ENCODE data around the gene KLRC3.

DNA sequence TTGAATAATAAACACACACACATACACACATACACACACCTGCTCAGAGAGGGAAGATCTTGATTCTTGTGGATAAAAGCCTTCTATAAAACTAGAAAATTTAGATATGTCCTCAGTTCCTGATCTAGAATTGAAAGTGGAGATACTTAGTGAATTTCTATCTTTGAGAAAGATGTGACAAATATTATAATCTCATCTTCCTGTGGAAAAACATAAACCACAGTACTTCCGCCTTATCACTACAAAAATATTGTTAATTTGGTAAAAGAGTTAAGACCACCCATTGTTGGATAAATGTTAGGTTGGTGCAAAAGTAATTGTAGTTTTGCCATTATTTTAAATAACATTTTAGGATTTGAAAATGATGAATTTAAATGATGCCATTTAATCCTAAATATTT is 30.5 kb downstream of the KLRC3 start, which contains the start of gene KLRK1:
- TF ChIP-seq, protein P1, sequence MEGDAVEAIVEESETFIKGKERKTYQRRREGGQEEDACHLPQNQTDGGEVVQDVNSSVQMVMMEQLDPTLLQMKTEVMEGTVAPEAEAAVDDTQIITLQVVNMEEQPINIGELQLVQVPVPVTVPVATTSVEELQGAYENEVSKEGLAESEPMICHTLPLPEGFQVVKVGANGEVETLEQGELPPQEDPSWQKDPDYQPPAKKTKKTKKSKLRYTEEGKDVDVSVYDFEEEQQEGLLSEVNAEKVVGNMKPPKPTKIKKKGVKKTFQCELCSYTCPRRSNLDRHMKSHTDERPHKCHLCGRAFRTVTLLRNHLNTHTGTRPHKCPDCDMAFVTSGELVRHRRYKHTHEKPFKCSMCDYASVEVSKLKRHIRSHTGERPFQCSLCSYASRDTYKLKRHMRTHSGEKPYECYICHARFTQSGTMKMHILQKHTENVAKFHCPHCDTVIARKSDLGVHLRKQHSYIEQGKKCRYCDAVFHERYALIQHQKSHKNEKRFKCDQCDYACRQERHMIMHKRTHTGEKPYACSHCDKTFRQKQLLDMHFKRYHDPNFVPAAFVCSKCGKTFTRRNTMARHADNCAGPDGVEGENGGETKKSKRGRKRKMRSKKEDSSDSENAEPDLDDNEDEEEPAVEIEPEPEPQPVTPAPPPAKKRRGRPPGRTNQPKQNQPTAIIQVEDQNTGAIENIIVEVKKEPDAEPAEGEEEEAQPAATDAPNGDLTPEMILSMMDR (IDR thresholded peaks at IDR 0.05; ENCODE audit: low read depth, low read length, missing input control) = no peak
- no peak for TF ChIP-seq SP1 (IDR thresholded peaks at IDR 0.05)
- TF ChIP-seq FOXA1 (IDR thresholded peaks at IDR 0.05) = no peak
- TF ChIP-seq RAD21 (IDR thresholded peaks at IDR 0.05) = no peak
- TF ChIP-seq, protein P2, sequence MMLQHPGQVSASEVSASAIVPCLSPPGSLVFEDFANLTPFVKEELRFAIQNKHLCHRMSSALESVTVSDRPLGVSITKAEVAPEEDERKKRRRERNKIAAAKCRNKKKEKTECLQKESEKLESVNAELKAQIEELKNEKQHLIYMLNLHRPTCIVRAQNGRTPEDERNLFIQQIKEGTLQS (IDR thresholded peaks at IDR 0.05) = no peak
- TF ChIP-seq, protein P3, sequence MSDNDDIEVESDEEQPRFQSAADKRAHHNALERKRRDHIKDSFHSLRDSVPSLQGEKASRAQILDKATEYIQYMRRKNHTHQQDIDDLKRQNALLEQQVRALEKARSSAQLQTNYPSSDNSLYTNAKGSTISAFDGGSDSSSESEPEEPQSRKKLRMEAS (IDR thresholded peaks at IDR 0.05) = no peak
- no peak for TF ChIP-seq TAF1 (conservative IDR thresholded peaks at IDR 0.05)
- TF ChIP-seq, protein P4, sequence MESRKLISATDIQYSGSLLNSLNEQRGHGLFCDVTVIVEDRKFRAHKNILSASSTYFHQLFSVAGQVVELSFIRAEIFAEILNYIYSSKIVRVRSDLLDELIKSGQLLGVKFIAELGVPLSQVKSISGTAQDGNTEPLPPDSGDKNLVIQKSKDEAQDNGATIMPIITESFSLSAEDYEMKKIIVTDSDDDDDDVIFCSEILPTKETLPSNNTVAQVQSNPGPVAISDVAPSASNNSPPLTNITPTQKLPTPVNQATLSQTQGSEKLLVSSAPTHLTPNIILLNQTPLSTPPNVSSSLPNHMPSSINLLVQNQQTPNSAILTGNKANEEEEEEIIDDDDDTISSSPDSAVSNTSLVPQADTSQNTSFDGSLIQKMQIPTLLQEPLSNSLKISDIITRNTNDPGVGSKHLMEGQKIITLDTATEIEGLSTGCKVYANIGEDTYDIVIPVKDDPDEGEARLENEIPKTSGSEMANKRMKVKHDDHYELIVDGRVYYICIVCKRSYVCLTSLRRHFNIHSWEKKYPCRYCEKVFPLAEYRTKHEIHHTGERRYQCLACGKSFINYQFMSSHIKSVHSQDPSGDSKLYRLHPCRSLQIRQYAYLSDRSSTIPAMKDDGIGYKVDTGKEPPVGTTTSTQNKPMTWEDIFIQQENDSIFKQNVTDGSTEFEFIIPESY (IDR thresholded peaks at IDR 0.05) = no peak
- TF ChIP-seq, protein P5, sequence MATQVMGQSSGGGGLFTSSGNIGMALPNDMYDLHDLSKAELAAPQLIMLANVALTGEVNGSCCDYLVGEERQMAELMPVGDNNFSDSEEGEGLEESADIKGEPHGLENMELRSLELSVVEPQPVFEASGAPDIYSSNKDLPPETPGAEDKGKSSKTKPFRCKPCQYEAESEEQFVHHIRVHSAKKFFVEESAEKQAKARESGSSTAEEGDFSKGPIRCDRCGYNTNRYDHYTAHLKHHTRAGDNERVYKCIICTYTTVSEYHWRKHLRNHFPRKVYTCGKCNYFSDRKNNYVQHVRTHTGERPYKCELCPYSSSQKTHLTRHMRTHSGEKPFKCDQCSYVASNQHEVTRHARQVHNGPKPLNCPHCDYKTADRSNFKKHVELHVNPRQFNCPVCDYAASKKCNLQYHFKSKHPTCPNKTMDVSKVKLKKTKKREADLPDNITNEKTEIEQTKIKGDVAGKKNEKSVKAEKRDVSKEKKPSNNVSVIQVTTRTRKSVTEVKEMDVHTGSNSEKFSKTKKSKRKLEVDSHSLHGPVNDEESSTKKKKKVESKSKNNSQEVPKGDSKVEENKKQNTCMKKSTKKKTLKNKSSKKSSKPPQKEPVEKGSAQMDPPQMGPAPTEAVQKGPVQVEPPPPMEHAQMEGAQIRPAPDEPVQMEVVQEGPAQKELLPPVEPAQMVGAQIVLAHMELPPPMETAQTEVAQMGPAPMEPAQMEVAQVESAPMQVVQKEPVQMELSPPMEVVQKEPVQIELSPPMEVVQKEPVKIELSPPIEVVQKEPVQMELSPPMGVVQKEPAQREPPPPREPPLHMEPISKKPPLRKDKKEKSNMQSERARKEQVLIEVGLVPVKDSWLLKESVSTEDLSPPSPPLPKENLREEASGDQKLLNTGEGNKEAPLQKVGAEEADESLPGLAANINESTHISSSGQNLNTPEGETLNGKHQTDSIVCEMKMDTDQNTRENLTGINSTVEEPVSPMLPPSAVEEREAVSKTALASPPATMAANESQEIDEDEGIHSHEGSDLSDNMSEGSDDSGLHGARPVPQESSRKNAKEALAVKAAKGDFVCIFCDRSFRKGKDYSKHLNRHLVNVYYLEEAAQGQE (IDR thresholded peaks at IDR 0.05) = no peak
- no peak for TF ChIP-seq GABPA (IDR thresholded peaks at IDR 0.05 in 1 of 2, conservative IDR thresholded peaks at IDR 0.05 in 1 of 2)
- no peak for TF ChIP-seq RXRA (IDR thresholded peaks at IDR 0.05)
